ENCODE measurements around the gene COLEC12.
"Not testable (repeated sequence)": the region's sequence is repeated elsewhere in the genome, so short reads cannot be mapped to it uniquely, and the experiment has no call there.

COLEC12 gene

GRCh38 chr18:408367-408766 is 92.1 kb downstream of the COLEC12 start:
- H3K4me3 ChIP-seq (ENCODE audit: low read depth, low read length) = no peak overlapping the region
- H3K27ac ChIP-seq = no peak overlapping the region
- H3K36me3 ChIP-seq (replicated peaks) = no peaks in the 10 kb centered on the region
- no peaks in the 10 kb centered on the region for H3K27me3 ChIP-seq (replicated peaks)
- TF ChIP-seq CTCF (IDR thresholded peaks at IDR 0.05; ENCODE audit: low read depth, low read length, missing control alignments) = no peak
- no peak for DNase-seq
- in situ Hi-C loops (cut with HindIII; ENCODE audit: low pct_ligation_motif_present, low sequenced_read_pairs) = no loop called here

- Histone ChIP-seq H3K4me3 (ENCODE audit: low read depth, low read length) (no peak overlapping the region), H3K27me3 (replicated peaks) (no peaks in the 10 kb centered on the region), H3K27ac (no peak overlapping the region), H3K36me3 (replicated peaks) (no peaks in the 10 kb centered on the region)
- DNase-seq = no peak
- TF ChIP-seq CTCF (IDR thresholded peaks at IDR 0.05; ENCODE audit: low read depth, low read length, missing control alignments) = no peak
- in situ Hi-C loops (cut with HindIII; ENCODE audit: low pct_ligation_motif_present, low sequenced_read_pairs) = no loop called here
Observed at GRCh38 chr18:407626-408224, 92.8 kb downstream of the COLEC12 start.

GRCh38 chr18:407191-407590 is 93.3 kb downstream of the COLEC12 start:
- in situ Hi-C loops (cut with HindIII; ENCODE audit: low pct_ligation_motif_present, low sequenced_read_pairs) = no loop called here
- H3K4me3 ChIP-seq (ENCODE audit: low read depth, low read length) = no peak overlapping the region
- no peak for DNase-seq
- no peak overlapping the region for H3K27ac ChIP-seq
- TF ChIP-seq CTCF (IDR thresholded peaks at IDR 0.05; ENCODE audit: low read depth, low read length, missing control alignments) = no peak
- H3K27me3 ChIP-seq (replicated peaks) = no peaks in the 10 kb centered on the region
- no peaks in the 10 kb centered on the region for H3K36me3 ChIP-seq (replicated peaks)

GRCh38 chr18:406677-407076 is 93.8 kb downstream of the COLEC12 start:
- Histone ChIP-seq H3K27ac (no peak overlapping the region), H3K27me3 (replicated peaks) (no peaks in the 10 kb centered on the region), H3K36me3 (replicated peaks) (no peaks in the 10 kb centered on the region), H3K4me3 (ENCODE audit: low read depth, low read length) (no peak overlapping the region)
- in situ Hi-C loops (cut with HindIII; ENCODE audit: low pct_ligation_motif_present, low sequenced_read_pairs) = no loop called here
- DNase-seq = no peak
- TF ChIP-seq CTCF (IDR thresholded peaks at IDR 0.05; ENCODE audit: low read depth, low read length, missing control alignments) = no peak

- DNase-seq; in situ Hi-C loops (cut with HindIII; ENCODE audit: low pct_ligation_motif_present, low sequenced_read_pairs); H3K27ac ChIP-seq; H3K27me3 ChIP-seq (replicated peaks); H3K36me3 ChIP-seq (replicated peaks); H3K4me3 ChIP-seq (ENCODE audit: low read depth, low read length): not testable (repeated sequence)
Observed at GRCh38 chr18:405006-405405, 95.5 kb downstream of the COLEC12 start.

GRCh38 chr18:404061-404636 is 96.4 kb downstream of the COLEC12 start:
- no peak for DNase-seq
- no peak overlapping the region for H3K27ac ChIP-seq
- TF ChIP-seq CTCF (IDR thresholded peaks at IDR 0.05; ENCODE audit: low read depth, low read length, missing control alignments) = no peak
- H3K36me3 ChIP-seq (replicated peaks) = no peaks in the 10 kb centered on the region
- no peak overlapping the region for H3K4me3 ChIP-seq (ENCODE audit: low read depth, low read length)
- no peaks in the 10 kb centered on the region for H3K27me3 ChIP-seq (replicated peaks)
- in situ Hi-C loops (cut with HindIII; ENCODE audit: low pct_ligation_motif_present, low sequenced_read_pairs) = no loop called here
